ENCODE data around the gene IGSF8.

The IGSF8 gene

GRCh38 chr1:160098852-160099561 lies 588 bp upstream of the IGSF8 start:
- TF ChIP-seq CTCF (conservative IDR thresholded peaks at IDR 0.05; ENCODE audit: low read length), result no peak
- peak; percentile 91 for DNase-seq (ENCODE audit: low read depth)

GRCh38 chr1:160097151-160097910 lies 1.1 kb downstream of the IGSF8 start:
- no peak for TF ChIP-seq CTCF (conservative IDR thresholded peaks at IDR 0.05; ENCODE audit: low read length)
- peak overlapping the region; percentile 75 for H3K4me3 ChIP-seq (ENCODE audit: low read length)
- DNase-seq (ENCODE audit: low read depth), result no peak

More at GRCh38 chr1:160098852-160099561, 588 bp upstream of the IGSF8 start:
- peak overlapping the region; percentile 73 for H3K4me3 ChIP-seq (ENCODE audit: low read length)

GRCh38 chr1:160096274-160097116 lies 1.9 kb downstream of the IGSF8 start:
- no peak for TF ChIP-seq CTCF (conservative IDR thresholded peaks at IDR 0.05; ENCODE audit: low read length)
- no peak overlapping the region for H3K4me3 ChIP-seq (ENCODE audit: low read length)
- peak; percentile 56 for DNase-seq (ENCODE audit: low read depth)

GRCh38 chr1:160095382-160096105 lies 2.9 kb downstream of the IGSF8 start:
- no peak for TF ChIP-seq CTCF (conservative IDR thresholded peaks at IDR 0.05; ENCODE audit: low read length)
- no peak overlapping the region for H3K4me3 ChIP-seq (ENCODE audit: low read length)
- no peak for DNase-seq (ENCODE audit: low read depth)

GRCh38 chr1:160094806-160095205 lies 3.6 kb downstream of the IGSF8 start:
- TF ChIP-seq CTCF (conservative IDR thresholded peaks at IDR 0.05; ENCODE audit: low read length), result no peak
- no peak overlapping the region for H3K4me3 ChIP-seq (ENCODE audit: low read length)
- DNase-seq (ENCODE audit: low read depth), result no peak

GRCh38 chr1:160094291-160094625 lies 4.2 kb downstream of the IGSF8 start:
- H3K4me3 ChIP-seq (ENCODE audit: low read length), result no peak overlapping the region
- TF ChIP-seq CTCF (conservative IDR thresholded peaks at IDR 0.05; ENCODE audit: low read length), result no peak
- DNase-seq (ENCODE audit: low read depth), result no peak
